SK-N-MC (cell line): Measurements from ENCODE around the gene DIP2C.
"Not testable (repeated sequence)": the region's sequence is repeated elsewhere in the genome, so short reads cannot be mapped to it uniquely, and the experiment has no call there.

ENCODE experiments used
- EZH2 ChIP-seq: fragments of 200-600 bp; sonication (generic); IDR thresholded peaks from one replicate; pipeline ENCODE4 v1.6.1; 2017; ENCODE audit warnings: antibody characterized with exemption
- FOXP2 ChIP-seq: optimal IDR thresholded peaks from 2 replicates; pipeline ENCODE3; 2011; ENCODE audit warnings: mild to moderate bottlenecking, moderate library complexity; ENCODE audit not compliant: insufficient read depth; ENCODE audit errors: extremely low read length, control extremely low read depth
- POLR2AphosphoS5 ChIP-seq: IDR thresholded peaks from 2 replicates; pipeline ENCODE4 v1.6.1; 2012; ENCODE audit warnings: mild to moderate bottlenecking, low read depth, low read length, borderline replicate concordance

GRCh38 chr10:647019-647418 lies 42.4 kb downstream of the DIP2C start:
- not testable (repeated sequence) for TF ChIP-seq POLR2AphosphoS5, EZH2, FOXP2
